Calu3 (cell line): ENCODE results near the gene FER1L5. TPM values are rescaled to one million over a fixed set of nuclear protein-coding genes. Genes with fewer than 3 reads are reported as not detected.

ENCODE experiments used
- BruUV-seq: library from RNA; stranded (reverse); fragments of 400-500 nt; replicated peaks from 2 replicates; lab custom pipeline; 2021; lab: Mats Ljungman, UMichigan
- CTCF ChIA-PET: fragments of 300-600 bp; sonication (Branson Sonifier 250); formaldehyde crosslinking; loops from one replicate; lab custom pipeline; 2022; ENCODE audit warnings: antibody characterized with exemption; lab: Charles Lee
- DNase-seq: peaks from one replicate; pipeline ENCODE4 v3.0.0; 2022
- H3K27ac Mint-ChIP-seq: one replicate; pipeline ENCODE4 v1.8.0; 2022; ENCODE audit warnings: mixed read lengths; ENCODE audit not compliant: unreplicated experiment
- H3K27me3 Mint-ChIP-seq: one replicate; pipeline ENCODE4 v1.8.0; 2022; ENCODE audit warnings: mixed read lengths; ENCODE audit not compliant: unreplicated experiment
- H3K36me3 Mint-ChIP-seq: one replicate; pipeline ENCODE4 v1.8.0; 2022; ENCODE audit warnings: mild to moderate bottlenecking, moderate library complexity, mixed read lengths; ENCODE audit not compliant: insufficient read depth, unreplicated experiment
- H3K4me1 Mint-ChIP-seq: one replicate; pipeline ENCODE4 v1.8.0; 2022; ENCODE audit warnings: mild to moderate bottlenecking, low read depth, mixed read lengths; ENCODE audit not compliant: unreplicated experiment
- H3K4me3 Mint-ChIP-seq: one replicate; pipeline ENCODE4 v1.8.0; 2022; ENCODE audit warnings: mild to moderate bottlenecking, low read depth, moderate library complexity, mixed read lengths; ENCODE audit not compliant: unreplicated experiment
- H3K9me3 Mint-ChIP-seq: one replicate; pipeline ENCODE4 v1.8.0; 2022; ENCODE audit warnings: low read depth, mixed read lengths; ENCODE audit not compliant: unreplicated experiment
- CTCF ChIP-seq: fragments of 200-600 bp; IDR thresholded peaks from one replicate; pipeline ENCODE4 v1.8.0; 2022; ENCODE audit warnings: antibody characterized with exemption; ENCODE audit not compliant: unreplicated experiment
- intact Hi-C: fragments of 100-400 bp; cut with micrococcal nuclease; formaldehyde crosslinking; loops from one replicate; pipeline ENCODE4 v1.10.0; 2022; ENCODE audit not compliant: unreplicated experiment
- total RNA-seq: library from RNA; stranded (reverse); gene quantifications from 2 replicates; pipeline ENCODE4 v1.2.3, GENCODE V29; 2022

FER1L5 gene
- total RNA-seq, 1 experiment from 2014 or later = not detected

DNA sequence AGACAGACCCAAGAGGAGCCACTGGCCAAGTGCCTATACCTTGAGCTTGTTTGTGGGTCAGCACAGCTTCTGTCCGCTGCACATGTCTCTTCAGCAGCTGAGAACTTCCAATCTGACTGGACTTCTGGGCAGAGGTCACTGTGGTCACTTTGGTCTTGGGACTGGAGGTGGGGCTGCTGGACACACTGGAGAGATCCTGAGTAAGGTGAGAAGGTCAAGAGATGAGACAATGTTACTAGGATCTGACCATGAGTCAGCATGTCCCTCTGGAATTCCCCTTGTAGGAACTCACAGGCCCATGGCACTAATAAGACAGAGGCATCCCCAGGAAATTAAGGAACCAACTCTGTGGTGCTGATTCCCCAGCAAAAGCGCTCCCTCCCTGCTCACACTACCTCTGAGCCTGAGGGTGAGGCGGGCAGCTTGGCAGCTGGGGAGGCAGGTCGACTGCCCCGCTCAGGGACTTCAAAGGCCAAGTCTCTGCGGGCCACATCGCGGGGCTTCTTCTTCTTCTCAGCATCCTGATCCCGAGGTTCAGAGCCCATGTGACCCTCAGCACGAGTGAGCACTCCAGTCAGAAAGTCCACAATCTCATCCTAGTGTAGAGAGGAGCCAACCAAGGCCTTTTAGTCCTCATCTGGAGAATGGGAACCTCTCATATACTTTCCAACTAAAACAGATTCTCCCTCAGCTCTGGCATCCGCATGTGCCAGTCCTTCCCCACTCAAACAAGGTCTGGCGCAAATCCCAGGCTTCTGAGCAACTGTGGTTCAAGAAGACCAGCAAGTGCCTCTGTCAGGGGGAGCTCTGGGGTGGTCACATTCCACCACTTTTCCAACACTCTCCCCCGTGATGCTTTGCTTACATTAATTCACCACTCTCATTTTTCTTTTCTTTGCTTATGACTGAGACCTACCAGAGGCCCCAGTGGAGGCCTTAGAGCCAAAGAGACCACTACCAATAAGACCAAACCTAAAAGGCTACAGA is 33.8 kb upstream of the FER1L5 start:
- CTCF ChIA-PET = interaction anchor here (0.6 kb wide), 1 partner anchor 155 kb away, joined by 10 read pairs; no protein-coding TSS in a partner anchor
- H3K27me3 Mint-ChIP-seq = no peaks in the 10 kb centered on the region
- peaks cover 36% of the 10 kb centered on the region for H3K36me3 Mint-ChIP-seq
- no peak for DNase-seq
- TF ChIP-seq CTCF = no peak
- H3K4me1 Mint-ChIP-seq = no peaks in the 10 kb centered on the region
- H3K4me3 Mint-ChIP-seq = no peak overlapping the region
- H3K27ac Mint-ChIP-seq = peak overlapping the region; percentile 61
- no peaks in the 10 kb centered on the region for H3K9me3 Mint-ChIP-seq
- BruUV-seq = no TSS peak
- intact Hi-C loops = no loop called here

DNA sequence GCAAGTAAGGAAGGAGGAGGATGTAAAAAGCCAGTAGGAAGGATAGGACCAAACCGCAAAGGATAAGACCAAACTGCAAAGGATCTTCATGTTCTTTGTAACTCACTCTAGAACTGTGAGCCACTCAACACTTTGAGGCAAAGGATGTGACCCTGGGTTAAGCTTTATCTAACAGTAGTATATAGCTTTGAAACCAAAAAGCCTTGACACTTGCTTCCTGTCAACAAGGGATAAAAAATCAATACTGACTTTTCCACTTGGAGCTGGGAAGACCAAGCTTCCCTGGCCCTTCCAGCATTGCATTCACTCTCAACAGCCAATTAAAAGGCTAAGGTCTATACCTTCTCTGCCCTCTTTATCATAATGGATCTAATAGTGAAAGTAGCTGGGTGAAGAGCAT is 26.4 kb upstream of the FER1L5 start:
- no peak overlapping the region for H3K4me3 Mint-ChIP-seq
- TF ChIP-seq CTCF = no peak
- H3K9me3 Mint-ChIP-seq = no peaks in the 10 kb centered on the region
- H3K27me3 Mint-ChIP-seq = no peaks in the 10 kb centered on the region
- H3K27ac Mint-ChIP-seq = no peak overlapping the region
- H3K36me3 Mint-ChIP-seq = peaks cover 33% of the 10 kb centered on the region
- CTCF ChIA-PET = interaction anchor here (0.6 kb wide), 1 partner anchor 216 kb away, joined by 3 read pairs; no protein-coding TSS in a partner anchor
- H3K4me1 Mint-ChIP-seq = no peaks in the 10 kb centered on the region
- intact Hi-C loops = no loop called here
- DNase-seq = no peak
- no TSS peak for BruUV-seq

- Mint-ChIP-seq H3K27ac (no peak overlapping the region), H3K4me3 (no peak overlapping the region), H3K36me3 (peaks cover 31% of the 10 kb centered on the region), H3K27me3 (no peaks in the 10 kb centered on the region), H3K9me3 (no peaks in the 10 kb centered on the region), H3K4me1 (no peaks in the 10 kb centered on the region)
- CTCF ChIA-PET = interaction anchor here (0.6 kb wide), 1 partner anchor 216 kb away, joined by 3 read pairs; no protein-coding TSS in a partner anchor
- no peak for TF ChIP-seq CTCF
- intact Hi-C loops = no loop called here
- BruUV-seq = no TSS peak
- DNase-seq = no peak
Observed at GRCh38 chr2:96616535-96616934, 26.0 kb upstream of the FER1L5 start.

DNA sequence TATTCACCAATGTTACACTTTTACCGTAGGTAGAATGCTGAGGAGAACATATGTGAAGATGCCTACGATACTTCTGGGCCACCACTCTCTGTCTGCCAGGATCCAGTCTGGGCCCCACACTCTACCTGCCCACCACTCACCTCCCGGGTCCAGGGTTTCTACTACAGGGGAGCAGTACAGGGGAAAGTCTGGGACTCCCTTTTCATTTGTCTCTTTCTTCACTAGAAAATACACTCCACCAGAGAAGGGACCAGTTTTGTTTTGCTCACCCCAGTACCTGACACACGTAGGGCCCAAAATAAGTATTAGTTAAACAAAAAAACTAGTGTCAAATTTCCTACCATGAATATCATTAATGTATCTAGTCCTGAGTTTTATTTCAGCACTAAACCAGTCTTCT is 25.6 kb upstream of the FER1L5 start:
- CTCF ChIA-PET = no interaction called here
- BruUV-seq = no TSS peak
- Mint-ChIP-seq H3K4me3 (no peak overlapping the region), H3K27me3 (no peaks in the 10 kb centered on the region), H3K4me1 (no peaks in the 10 kb centered on the region), H3K36me3 (peaks cover 28% of the 10 kb centered on the region), H3K27ac (no peak overlapping the region), H3K9me3 (no peaks in the 10 kb centered on the region)
- intact Hi-C loops = no loop called here
- DNase-seq = no peak
- TF ChIP-seq CTCF = no peak
